SK-N-SH (cell line): Measurements from ENCODE around the gene TMEM225B. TPM values are rescaled to one million over a fixed set of nuclear protein-coding genes. Genes with fewer than 3 reads are reported as not detected.

ENCODE experiments used
- CTCF ChIA-PET: fragments of 300-600, 350-600 bp; formaldehyde crosslinking; extraction: SDS; loops from one replicate; lab custom pipeline; 2021; lab: Yijun Ruan, JAX
- POLR2A ChIA-PET: fragments of 350-600 bp; sonication (Branson Sonifier 250); formaldehyde crosslinking; extraction: SDS; loops from one replicate; lab custom pipeline; 2020; ENCODE audit warnings: antibody characterized with exemption, inconsistent platforms; lab: Yijun Ruan, JAX
- DNase-seq: peaks from one replicate; pipeline ENCODE4 v3.0.0; 2012
- H2AFZ ChIP-seq: fragments of 200-600 bp; sonication (generic); 2 replicates; pipeline ENCODE4 v1.8.1; 2016; ENCODE audit warnings: antibody characterized with exemption, mild to moderate bottlenecking, low read depth
- H3F3A ChIP-seq: fragments of 200-600 bp; sonication (generic); replicated peaks from 2 replicates; pipeline ENCODE3; 2016; ENCODE audit warnings: antibody characterized with exemption, mild to moderate bottlenecking; ENCODE audit not compliant: insufficient read depth
- H3K27ac ChIP-seq, 2 experiments: fragments of 200-500 bp in 1 of 2; fragments of 200-600 bp in 1 of 2; sonication (Bioruptor generic) in 1 of 2; sonication (generic), shearing (Covaris generic) in 1 of 2; 2 replicates each; pipeline versions ENCODE4 v1.5.1 to v1.6.1; 2014 to 2016; ENCODE audit warnings: low read depth in 2 of 2, inconsistent platforms in 1 of 2, low read length in 1 of 2, mild to moderate bottlenecking in 1 of 2, mixed read lengths in 1 of 2
- H3K27me3 ChIP-seq: fragments of 200-600 bp; sonication (generic), shearing (Covaris generic); 2 replicates; pipeline ENCODE4 v1.6.1; 2016; ENCODE audit warnings: mixed run types; ENCODE audit not compliant: insufficient read depth
- H3K36me3 ChIP-seq, 2 experiments: fragments of 200-500 bp in 1 of 2; fragments of 200-600 bp in 1 of 2; sonication (Bioruptor generic) in 1 of 2; sonication (generic) in 1 of 2; replicated peaks in 1 of 2; 2 replicates each; pipeline versions ENCODE3 to v1.5.1; 2014 to 2016; ENCODE audit warnings: low read length in 1 of 2, mild to moderate bottlenecking in 1 of 2; ENCODE audit not compliant: insufficient read depth in 2 of 2, control insufficient read depth in 1 of 2
- H3K4me1 ChIP-seq, 2 experiments: fragments of 200-500 bp in 1 of 2; fragments of 200-600 bp in 1 of 2; sonication (Bioruptor generic) in 1 of 2; sonication (generic), shearing (Covaris generic) in 1 of 2; 2 replicates each; pipeline versions ENCODE4 v1.5.1 to v1.6.1; 2014 to 2016; ENCODE audit warnings: low read depth in 1 of 2, low read length in 1 of 2, mixed run types in 1 of 2; ENCODE audit not compliant: insufficient read depth in 2 of 2, control insufficient read depth in 1 of 2
- H3K4me2 ChIP-seq: fragments of 200-600 bp; sonication (generic), shearing (Covaris generic); 2 replicates; pipeline ENCODE4 v1.6.1; 2017; ENCODE audit warnings: mixed run types
- H3K4me3 ChIP-seq, 2 experiments: fragments of 200-500 bp in 1 of 2; fragments of 200-600 bp in 1 of 2; sonication (Bioruptor generic) in 1 of 2; sonication (generic), shearing (Covaris generic) in 1 of 2; 2 replicates each; pipeline versions ENCODE4 v1.5.1 to v1.8.1; 2014 to 2016; ENCODE audit warnings: low read depth in 2 of 2, inconsistent platforms in 1 of 2, low read length in 1 of 2, mild to moderate bottlenecking in 1 of 2, mixed read lengths in 1 of 2, moderate library complexity in 1 of 2
- H3K79me2 ChIP-seq: fragments of 200-600 bp; sonication (generic); 2 replicates; pipeline ENCODE4 v1.8.1; 2017; ENCODE audit warnings: mild to moderate bottlenecking; ENCODE audit not compliant: insufficient read depth
- H3K9ac ChIP-seq: fragments of 200-600 bp; sonication (generic); 2 replicates; pipeline ENCODE4 v1.6.1; 2017; ENCODE audit warnings: mixed run types
- H3K9me2 ChIP-seq: fragments of 200-600 bp; sonication (generic); 2 replicates; pipeline ENCODE4 v1.6.1; 2017; ENCODE audit warnings: mixed run types
- H3K9me3 ChIP-seq: fragments of 200-600 bp; sonication (generic); 2 replicates; pipeline ENCODE4 v1.6.1; 2017; ENCODE audit warnings: mixed run types, mild to moderate bottlenecking, moderate library complexity
- H4K20me1 ChIP-seq: fragments of 200-600 bp; sonication (generic); 2 replicates; pipeline ENCODE4 v1.6.1; 2017; ENCODE audit warnings: mild to moderate bottlenecking, mixed run types; ENCODE audit not compliant: insufficient read depth
- CHD2 ChIP-seq: fragments of 150-350 bp; IDR thresholded peaks from 2 replicates; pipeline ENCODE4 v1.6.1; 2018; ENCODE audit warnings: low read length; ENCODE audit not compliant: partially characterized antibody
- ELF1 ChIP-seq: IDR thresholded peaks from 2 replicates; pipeline ENCODE4 v1.4.0; 2012
- EP300 ChIP-seq, 2 experiments: IDR thresholded peaks; 2 replicates each; pipeline versions ENCODE4 v1.4.0 to v1.6.1; 2012; ENCODE audit warnings: borderline replicate concordance in 1 of 2, low read depth in 1 of 2, low read length in 1 of 2
- FOSL2 ChIP-seq: IDR thresholded peaks from 2 replicates; pipeline ENCODE4 v1.4.0; 2012; ENCODE audit warnings: low read depth, mild to moderate bottlenecking, moderate library complexity, borderline replicate concordance
- FOXJ3 ChIP-seq: sonication (generic); formaldehyde crosslinking; IDR thresholded peaks from 2 replicates; pipeline ENCODE4 v1.5.1; 2020; ENCODE audit warnings: mild to moderate bottlenecking, missing genetic modification reagents
- FOXM1 ChIP-seq: IDR thresholded peaks from 2 replicates; pipeline ENCODE4 v1.4.0; 2012; ENCODE audit warnings: low read depth, mild to moderate bottlenecking
- JUND ChIP-seq: IDR thresholded peaks from 2 replicates; pipeline ENCODE4 v1.4.0; 2012
- NFIC ChIP-seq: IDR thresholded peaks from 2 replicates; pipeline ENCODE4 v1.4.0; 2012; ENCODE audit warnings: borderline replicate concordance
- POLR2AphosphoS5 ChIP-seq: IDR thresholded peaks from 2 replicates; pipeline ENCODE4 v1.6.1; 2012; ENCODE audit warnings: low read depth, low read length
- RAD21 ChIP-seq: IDR thresholded peaks from 2 replicates; pipeline ENCODE4 v1.6.1; 2012; ENCODE audit warnings: mild to moderate bottlenecking, low read length
- REST ChIP-seq: IDR thresholded peaks from 2 replicates; pipeline ENCODE4 v1.6.1; 2012; ENCODE audit warnings: mild to moderate bottlenecking, low read depth, low read length, moderate library complexity
- RFX5 ChIP-seq: IDR thresholded peaks from 2 replicates; pipeline ENCODE4 v1.6.1; 2012; ENCODE audit warnings: mild to moderate bottlenecking, improper control_type of control experiment, low read length
- RXRA ChIP-seq: IDR thresholded peaks from 2 replicates; pipeline ENCODE4 v1.4.0; 2012; ENCODE audit warnings: low read depth, mild to moderate bottlenecking, borderline replicate concordance
- SMC3 ChIP-seq: IDR thresholded peaks from 2 replicates; pipeline ENCODE4 v1.6.1; 2012; ENCODE audit warnings: low read depth, low read length, improper control_type of control experiment
- TAF1 ChIP-seq: IDR thresholded peaks from 2 replicates; pipeline ENCODE4 v1.6.1; 2012; ENCODE audit warnings: low read depth, mild to moderate bottlenecking, low read length, moderate library complexity, borderline replicate concordance
- TCF12 ChIP-seq: IDR thresholded peaks from 2 replicates; pipeline ENCODE4 v1.4.0; 2012
- TEAD4 ChIP-seq: IDR thresholded peaks from 2 replicates; pipeline ENCODE4 v1.4.0; 2012; ENCODE audit warnings: mild to moderate bottlenecking, borderline replicate concordance; ENCODE audit not compliant: insufficient read depth
- USF1 ChIP-seq: IDR thresholded peaks from 2 replicates; pipeline ENCODE4 v1.4.0; 2012; ENCODE audit warnings: low read depth, borderline replicate concordance
- YY1 ChIP-seq: IDR thresholded peaks from 2 replicates; pipeline ENCODE4 v1.4.0; 2012; ENCODE audit warnings: low read depth, mild to moderate bottlenecking
- WGBS: methylation state at CpG from one replicate; pipeline ENCODE4 v1.1.6; 2017; ENCODE audit warnings: low lambda C conversion rate; 5-methylcytosine and 5-hydroxymethylcytosine counted together
- polyA plus RNA-seq, 3 experiments: library from polyadenylated mRNA; depleted of rRNA; stranded (reverse); fragments of >200 nt; gene quantifications; 2 replicates each; pipeline ENCODE4 v1.2.3, GENCODE V29; 2012
- TF ChIP-seq, protein P1 (sequence below): IDR thresholded peaks from 2 replicates; pipeline ENCODE4 v1.4.0; 2012; ENCODE audit warnings: low read depth, borderline replicate concordance
- TF ChIP-seq, protein P2 (sequence below): IDR thresholded peaks from 2 replicates; pipeline ENCODE4 v1.4.0; 2012; ENCODE audit warnings: low read depth
- TF ChIP-seq, protein P3 (sequence below): fragments of 200-600 bp; sonication (generic); IDR thresholded peaks from 2 replicates; pipeline ENCODE4 v1.6.1; 2017; ENCODE audit warnings: antibody characterized with exemption, mild to moderate bottlenecking, moderate library complexity
- TF ChIP-seq, protein P4 (sequence below): IDR thresholded peaks from 2 replicates; pipeline ENCODE4; 2012

Gene TMEM225B
- polyA plus RNA-seq, 1 of the 3 experiments (the other 2 are of a cell fraction) = 1.5 TPM

- 3% methylated on average over 28 of the region's 37 CpGs for WGBS
- ChIA-PET POLR2A (interaction anchor here (0.6 to 1.2 kb wide), 7 partner anchors 29 to 366 kb away, joined by 3 to 13 read pairs (median 6); partner anchors contain the start of genes PDAP1, ZKSCAN5, ZNF394 and ZSCAN25), CTCF (interaction anchor here (0.9 kb wide), 1 partner anchor 14 kb away, joined by 4 read pairs; no protein-coding TSS in a partner anchor)
- H3K9me2 ChIP-seq = no peaks in the 10 kb centered on the region
- H3K9me3 ChIP-seq = no peaks in the 10 kb centered on the region
- H3K27me3 ChIP-seq = no peaks in the 10 kb centered on the region
- H3K27ac ChIP-seq = peak within 1 kb of the TSS; percentile 79 to 88
- H3K4me3 ChIP-seq = peak within 1 kb of the TSS; percentile 95 to 96
- peak; percentile 98 for DNase-seq
- peaks cover 4 to 15% of the 10 kb centered on the region in 2 experiments; a peak in 2 of 4 replicates for H3K4me1 ChIP-seq
- peak within 1 kb of the TSS; percentile 95 for H2AFZ ChIP-seq
- peaks cover 56% of the 10 kb centered on the region for H3K79me2 ChIP-seq
- H3K9ac ChIP-seq = peak within 1 kb of the TSS; percentile 93
- peaks cover 8% of the 10 kb centered on the region for H3F3A ChIP-seq
- H3K36me3 ChIP-seq = peaks cover 42 to 48% of the 10 kb centered on the region in 2 experiments
- no peaks in the 10 kb centered on the region for H4K20me1 ChIP-seq
- peak within 1 kb of the TSS; percentile 88 for H3K4me2 ChIP-seq
- no peak for TF ChIP-seq RAD21
- TF ChIP-seq, protein P1, sequence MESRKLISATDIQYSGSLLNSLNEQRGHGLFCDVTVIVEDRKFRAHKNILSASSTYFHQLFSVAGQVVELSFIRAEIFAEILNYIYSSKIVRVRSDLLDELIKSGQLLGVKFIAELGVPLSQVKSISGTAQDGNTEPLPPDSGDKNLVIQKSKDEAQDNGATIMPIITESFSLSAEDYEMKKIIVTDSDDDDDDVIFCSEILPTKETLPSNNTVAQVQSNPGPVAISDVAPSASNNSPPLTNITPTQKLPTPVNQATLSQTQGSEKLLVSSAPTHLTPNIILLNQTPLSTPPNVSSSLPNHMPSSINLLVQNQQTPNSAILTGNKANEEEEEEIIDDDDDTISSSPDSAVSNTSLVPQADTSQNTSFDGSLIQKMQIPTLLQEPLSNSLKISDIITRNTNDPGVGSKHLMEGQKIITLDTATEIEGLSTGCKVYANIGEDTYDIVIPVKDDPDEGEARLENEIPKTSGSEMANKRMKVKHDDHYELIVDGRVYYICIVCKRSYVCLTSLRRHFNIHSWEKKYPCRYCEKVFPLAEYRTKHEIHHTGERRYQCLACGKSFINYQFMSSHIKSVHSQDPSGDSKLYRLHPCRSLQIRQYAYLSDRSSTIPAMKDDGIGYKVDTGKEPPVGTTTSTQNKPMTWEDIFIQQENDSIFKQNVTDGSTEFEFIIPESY = peak; percentile 72; the same call in 1 of the 2 replicates
- peak; percentile 41; the same call in 1 of the 2 replicates for TF ChIP-seq JUND
- TF ChIP-seq TCF12 = peak; percentile 33; the same call in 1 of the 2 replicates
- TF ChIP-seq FOXJ3 = 0 out of 2 replicates have a peak, but pooled peaks have one; percentile 22
- peak; percentile 65; the same call in 1 of the 2 replicates for TF ChIP-seq YY1
- TF ChIP-seq POLR2AphosphoS5 = peak; percentile 99
- TF ChIP-seq, protein P2, sequence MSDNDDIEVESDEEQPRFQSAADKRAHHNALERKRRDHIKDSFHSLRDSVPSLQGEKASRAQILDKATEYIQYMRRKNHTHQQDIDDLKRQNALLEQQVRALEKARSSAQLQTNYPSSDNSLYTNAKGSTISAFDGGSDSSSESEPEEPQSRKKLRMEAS = peak; percentile 84
- no peak for TF ChIP-seq RXRA
- TF ChIP-seq USF1 = 0 out of 2 replicates have a peak, but pooled peaks have one; percentile 38
- no peak; the same call in 1 of the 2 replicates for TF ChIP-seq RFX5
- TF ChIP-seq, protein P3, sequence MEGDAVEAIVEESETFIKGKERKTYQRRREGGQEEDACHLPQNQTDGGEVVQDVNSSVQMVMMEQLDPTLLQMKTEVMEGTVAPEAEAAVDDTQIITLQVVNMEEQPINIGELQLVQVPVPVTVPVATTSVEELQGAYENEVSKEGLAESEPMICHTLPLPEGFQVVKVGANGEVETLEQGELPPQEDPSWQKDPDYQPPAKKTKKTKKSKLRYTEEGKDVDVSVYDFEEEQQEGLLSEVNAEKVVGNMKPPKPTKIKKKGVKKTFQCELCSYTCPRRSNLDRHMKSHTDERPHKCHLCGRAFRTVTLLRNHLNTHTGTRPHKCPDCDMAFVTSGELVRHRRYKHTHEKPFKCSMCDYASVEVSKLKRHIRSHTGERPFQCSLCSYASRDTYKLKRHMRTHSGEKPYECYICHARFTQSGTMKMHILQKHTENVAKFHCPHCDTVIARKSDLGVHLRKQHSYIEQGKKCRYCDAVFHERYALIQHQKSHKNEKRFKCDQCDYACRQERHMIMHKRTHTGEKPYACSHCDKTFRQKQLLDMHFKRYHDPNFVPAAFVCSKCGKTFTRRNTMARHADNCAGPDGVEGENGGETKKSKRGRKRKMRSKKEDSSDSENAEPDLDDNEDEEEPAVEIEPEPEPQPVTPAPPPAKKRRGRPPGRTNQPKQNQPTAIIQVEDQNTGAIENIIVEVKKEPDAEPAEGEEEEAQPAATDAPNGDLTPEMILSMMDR = no peak
- TF ChIP-seq NFIC = no peak
- no peak for TF ChIP-seq FOXM1
- TF ChIP-seq REST = peak; percentile 66
- TF ChIP-seq TAF1 = peak; percentile 93
- TF ChIP-seq TEAD4 = no peak
- peak; percentile 48; the same call in 1 of the 2 replicates for TF ChIP-seq FOSL2
- TF ChIP-seq, protein P4, sequence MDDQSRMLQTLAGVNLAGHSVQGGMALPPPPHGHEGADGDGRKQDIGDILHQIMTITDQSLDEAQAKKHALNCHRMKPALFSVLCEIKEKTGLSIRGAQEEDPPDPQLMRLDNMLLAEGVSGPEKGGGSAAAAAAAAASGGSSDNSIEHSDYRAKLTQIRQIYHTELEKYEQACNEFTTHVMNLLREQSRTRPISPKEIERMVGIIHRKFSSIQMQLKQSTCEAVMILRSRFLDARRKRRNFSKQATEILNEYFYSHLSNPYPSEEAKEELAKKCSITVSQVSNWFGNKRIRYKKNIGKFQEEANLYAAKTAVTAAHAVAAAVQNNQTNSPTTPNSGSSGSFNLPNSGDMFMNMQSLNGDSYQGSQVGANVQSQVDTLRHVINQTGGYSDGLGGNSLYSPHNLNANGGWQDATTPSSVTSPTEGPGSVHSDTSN = peak; percentile 39; the same call in 1 of the 2 replicates
- TF ChIP-seq SMC3 = no peak
- peak; percentile 94 for TF ChIP-seq ELF1
- peak; percentile 9 to 53; a peak in 2 of 4 replicates for TF ChIP-seq EP300 (IDR thresholded peaks at IDR 0.05; ENCODE audit: borderline replicate concordance in 1 of 2, low read depth in 1 of 2, low read length in 1 of 2)
- peak; percentile 91 for TF ChIP-seq CHD2
These were observed 46.2 kb upstream of the TMEM225B start, which contains the start of gene FAM200A for GRCh38 chr7:99551767-99552463. Gene FAM200A, minus strand, starts transcription at chr7:99552114. Its CDS starts 3,707 bp downstream, at chr7:99548407.
